Vagina (tissue), 2 donors: Measurements from ENCODE around the gene MMP24. TPM values are rescaled to one million over a fixed set of nuclear protein-coding genes. Genes with fewer than 3 reads are reported as not detected.

Source experiments
- DNase-seq, 2 donors: peaks; one replicate each; pipeline ENCODE4 v3.0.0-alpha.2; 2017; ENCODE audit errors: extremely low spot score in 2 of 2
- H3K27ac ChIP-seq: fragments of 200-600 bp; sonication (generic); one replicate; pipeline ENCODE4 v1.5.1; 2019
- H3K27me3 ChIP-seq: fragments of 200-600 bp; sonication (generic); one replicate; pipeline ENCODE4 v1.5.1; 2019
- H3K36me3 ChIP-seq, 2 donors: fragments of 200-600 bp; sonication (generic); one replicate each; pipeline ENCODE4 v1.5.1; 2017 to 2019
- H3K4me1 ChIP-seq: fragments of 200-600 bp; sonication (generic); one replicate; pipeline ENCODE4 v1.5.1; 2019
- H3K4me3 ChIP-seq, 2 donors: fragments of 200-600 bp; sonication (generic); 1 replicate in 1 of 2; 2 replicates in 1 of 2; pipeline ENCODE4 v1.5.1; 2016 to 2019
- H3K9me3 ChIP-seq: fragments of 200-600 bp; sonication (generic); one replicate; pipeline ENCODE4 v1.5.1; 2019
- CTCF ChIP-seq, 3 experiments: fragments of 450-650 bp in 2 of 3; fragments of 200-600 bp in 1 of 3; sonication (generic) in 1 of 3; IDR thresholded peaks; one replicate each; pipeline ENCODE4 v1.5.1; 2017 to 2019; ENCODE audit warnings: antibody characterized with exemption in 3 of 3, mild to moderate bottlenecking in 2 of 3, moderate library complexity in 2 of 3
- POLR2A ChIP-seq, 2 donors: fragments of 450-650 bp; IDR thresholded peaks; one replicate each; pipeline ENCODE4 v1.6.1; 2017; ENCODE audit warnings: antibody characterized with exemption in 2 of 2, mild to moderate bottlenecking in 2 of 2, moderate library complexity in 2 of 2
- POLR2AphosphoS5 ChIP-seq, 2 donors: sonication (generic); formaldehyde crosslinking; IDR thresholded peaks; one replicate each; pipeline ENCODE4 v1.9.0; 2017; ENCODE audit warnings: antibody characterized with exemption in 2 of 2, mild to moderate bottlenecking in 2 of 2, low read depth in 1 of 2; ENCODE audit not compliant: insufficient read depth in 1 of 2
- intact Hi-C: fragments of 100-400 bp; cut with DNase I; formaldehyde crosslinking; loops from one replicate; pipeline ENCODE4 v1.15.1; 2023
- total RNA-seq: library from RNA; depleted of rRNA; stranded (reverse); fragments of >200 nt; gene quantifications from one replicate; pipeline ENCODE4 v1.2.3, GENCODE V29; 2016

MMP24 gene
- total RNA-seq, 1 donor from 2014 or later, result 0.98 TPM

- TF ChIP-seq POLR2AphosphoS5 (IDR thresholded peaks at IDR 0.05; ENCODE audit: insufficient read depth in 1 of 2, low read depth in 1 of 2) (peak in 1 of 2 donors; percentile 85), POLR2A (IDR thresholded peaks at IDR 0.05) (no peak), CTCF (IDR thresholded peaks at IDR 0.05) (peak; percentile 78 to 88 (median 81))
- Histone ChIP-seq H3K4me3 (peak overlapping the region in 1 of 2 donors; percentile 20), H3K4me1 (peaks cover 7% of the 10 kb centered on the region), H3K36me3 (no peaks in the 10 kb centered on the region), H3K27me3 (no peaks in the 10 kb centered on the region), H3K9me3 (no peaks in the 10 kb centered on the region), H3K27ac (peak overlapping the region; percentile 58)
- intact Hi-C loops, result loop anchor here (5.0 kb wide), 1 partner anchor 61 kb away; the partner anchor contains the start of gene EDEM2
- no peak for DNase-seq
Measured at GRCh38 chr20:35207950-35208611, 18.4 kb upstream of the MMP24 start.

GRCh38 chr20:35215066-35215956, 11.2 kb upstream of the MMP24 start:
- Histone ChIP-seq H3K27ac (no peak overlapping the region), H3K4me1 (no peaks in the 10 kb centered on the region), H3K9me3 (no peaks in the 10 kb centered on the region), H3K27me3 (no peaks in the 10 kb centered on the region), H3K4me3 (no peak overlapping the region), H3K36me3 (no peaks in the 10 kb centered on the region)
- TF ChIP-seq CTCF (IDR thresholded peaks at IDR 0.05), result no peak
- TF ChIP-seq POLR2AphosphoS5 (IDR thresholded peaks at IDR 0.05; ENCODE audit: insufficient read depth in 1 of 2, low read depth in 1 of 2), result no peak
- TF ChIP-seq POLR2A (IDR thresholded peaks at IDR 0.05), result no peak
- intact Hi-C loops, result no loop called here
- no peak for DNase-seq

GRCh38 chr20:35216541-35216940, 9.9 kb upstream of the MMP24 start:
- Histone ChIP-seq H3K4me3 (no peak overlapping the region), H3K4me1 (no peaks in the 10 kb centered on the region), H3K27me3 (no peaks in the 10 kb centered on the region), H3K36me3 (no peaks in the 10 kb centered on the region), H3K9me3 (no peaks in the 10 kb centered on the region), H3K27ac (no peak overlapping the region)
- DNase-seq, result no peak
- intact Hi-C loops, result no loop called here
- TF ChIP-seq POLR2A (IDR thresholded peaks at IDR 0.05), result no peak
- no peak for TF ChIP-seq POLR2AphosphoS5 (IDR thresholded peaks at IDR 0.05; ENCODE audit: insufficient read depth in 1 of 2, low read depth in 1 of 2)
- no peak for TF ChIP-seq CTCF (IDR thresholded peaks at IDR 0.05)

- peaks cover 8% of the 10 kb centered on the region for H3K4me1 ChIP-seq
- no peak overlapping the region for H3K4me3 ChIP-seq
- TF ChIP-seq POLR2A (IDR thresholded peaks at IDR 0.05), result no peak
- no peak for TF ChIP-seq CTCF (IDR thresholded peaks at IDR 0.05)
- no peak for TF ChIP-seq POLR2AphosphoS5 (IDR thresholded peaks at IDR 0.05; ENCODE audit: insufficient read depth in 1 of 2, low read depth in 1 of 2)
- no peaks in the 10 kb centered on the region for H3K27me3 ChIP-seq
- intact Hi-C loops, result no loop called here
- DNase-seq, result no peak
- H3K36me3 ChIP-seq, result no peaks in the 10 kb centered on the region
- no peak overlapping the region for H3K27ac ChIP-seq
- no peaks in the 10 kb centered on the region for H3K9me3 ChIP-seq
Measured at GRCh38 chr20:35223941-35224340, 2.5 kb upstream of the MMP24 start.
